ENCODE measurements around the gene STAU1. TPM values are rescaled to one million over a fixed set of nuclear protein-coding genes. Genes with fewer than 3 reads are reported as not detected.

The STAU1 gene
- total RNA-seq, 1 donor from 2014 or later: 58.8 TPM

GRCh38 chr20:49074521-49074920 lies 113.6 kb downstream of the STAU1 start:
- DNase-seq (ENCODE audit: low read depth, low spot score): no peak

Other genes with a start within 250 kb of the STAU1 start
- gene CSE1L, start 142.0 kb downstream of the STAU1 start, total RNA-seq: 114 and 168 TPM in 2 replicates
- gene DDX27, start 31.1 kb upstream of the STAU1 start, total RNA-seq: 27.0 and 37.5 TPM in 2 replicates
- gene ZNFX1, start 89.7 kb upstream of the STAU1 start, total RNA-seq: 36.1 and 45.3 TPM in 2 replicates